K562 (cell line): Measurements from ENCODE around the gene MED13L. TPM values are rescaled to one million over a fixed set of nuclear protein-coding genes. Genes with fewer than 3 reads are reported as not detected.

Source experiments
- ATAC-seq: fragments of 200-7000 bp; cut with Tn5 transposase; 3 replicates; pipeline ENCODE4 v1.9.1; 2020; ENCODE audit warnings: moderate library complexity
- BruUV-seq: library from RNA; stranded (reverse); fragments of 400-500 nt; replicated peaks from 2 replicates; lab custom pipeline; 2021; lab: Mats Ljungman, UMichigan
- CTCF ChIA-PET: fragments of 300-600 bp; formaldehyde crosslinking; extraction: SDS; loops from one replicate; lab custom pipeline; 2021; ENCODE audit warnings: low intra/inter-chr PET ratio; lab: Yijun Ruan, JAX
- POLR2A ChIA-PET: fragments of 300-600, 350-650 bp; sonication (Branson Sonifier 250); formaldehyde crosslinking; extraction: SDS; loops from one replicate; lab custom pipeline; 2021; ENCODE audit warnings: antibody characterized with exemption, inconsistent platforms; lab: Yijun Ruan, JAX
- DNase-seq, 4 experiments: peaks; one replicate each; pipeline versions ENCODE4 v3.0.0 to v3.0.0-alpha.2; 2011 to 2018; ENCODE audit warnings: low spot score in 3 of 4, mixed read lengths in 3 of 4; ENCODE audit errors: extremely low read depth in 1 of 4
- FAIRE-seq: peaks from 2 replicates; lab custom pipeline; 2011; peaks lifted over from hg19 to GRCh38; lab: Jason Lieb, UNC
- H2AFZ ChIP-seq: 2 replicates; pipeline ENCODE4 v1.6.0; 2011; ENCODE audit warnings: low read depth, low read length, control low read depth, inconsistent platforms
- H3K27ac ChIP-seq: fragments of 200-600 bp; 3 replicates; pipeline ENCODE4 v1.8.0; 2011; ENCODE audit warnings: low read depth, mild to moderate bottlenecking, control low read depth, inconsistent platforms, low read length, moderate library complexity, mixed read lengths; ENCODE audit errors: extremely low read depth
- H3K27me3 ChIP-seq, 2 experiments: fragments of 300-600 bp in 1 of 2; 2 replicates in 1 of 2; 3 replicates in 1 of 2; pipeline versions ENCODE4 v1.6.0 to v1.8.0; 2011; ENCODE audit warnings: inconsistent platforms in 2 of 2, low read length in 2 of 2, mild to moderate bottlenecking in 1 of 2, mixed read lengths in 1 of 2, moderate library complexity in 1 of 2; ENCODE audit not compliant: control insufficient read depth in 2 of 2, insufficient read depth in 2 of 2
- H3K36me3 ChIP-seq: fragments of 300-600 bp; 3 replicates; pipeline ENCODE4 v1.8.0; 2011; ENCODE audit warnings: mild to moderate bottlenecking, low read length, inconsistent platforms; ENCODE audit not compliant: control insufficient read depth, insufficient read depth
- H3K4me1 ChIP-seq, 2 experiments: fragments of 200-600 bp in 1 of 2; replicated peaks in 1 of 2; 2 replicates in 1 of 2; 3 replicates in 1 of 2; pipeline versions ENCODE4 v1.5.1 to v1.8.0; 2011; ENCODE audit warnings: inconsistent platforms in 2 of 2, low read length in 2 of 2, mild to moderate bottlenecking in 1 of 2, mixed read lengths in 1 of 2, moderate library complexity in 1 of 2; ENCODE audit not compliant: control insufficient read depth in 2 of 2, insufficient read depth in 2 of 2
- H3K4me2 ChIP-seq: 2 replicates; pipeline ENCODE4 v1.6.1; 2011; ENCODE audit warnings: low read length, control low read depth, inconsistent platforms, mixed read lengths; ENCODE audit not compliant: insufficient read depth
- H3K4me3 ChIP-seq: fragments of 200-600 bp; sonication (generic), shearing (Covaris generic); 2 replicates; pipeline ENCODE4 v1.5.1; 2016; ENCODE audit warnings: control low read depth, inconsistent platforms
- H3K79me2 ChIP-seq: fragments of 200-600 bp; 3 replicates; pipeline ENCODE4 v1.8.0; 2011; ENCODE audit warnings: low read length, inconsistent platforms; ENCODE audit not compliant: control insufficient read depth, insufficient read depth
- H3K9ac ChIP-seq, 2 experiments: 2 replicates each; pipeline versions ENCODE4 v1.6.0 to v1.6.1; 2011; ENCODE audit warnings: low read depth in 2 of 2, low read length in 2 of 2, control low read depth in 1 of 2, inconsistent platforms in 1 of 2, mild to moderate bottlenecking in 1 of 2, mixed read lengths in 1 of 2; ENCODE audit not compliant: insufficient read depth in 1 of 2
- H3K9me1 ChIP-seq: one replicate; pipeline ENCODE4 v1.6.0; 2011; ENCODE audit warnings: inconsistent platforms, mild to moderate bottlenecking, low read length, moderate library complexity; ENCODE audit not compliant: control insufficient read depth, insufficient read depth
- H3K9me3 ChIP-seq: replicated peaks from 2 replicates; pipeline ENCODE4 v1.5.1; 2011; ENCODE audit warnings: low read depth, low read length, inconsistent platforms; ENCODE audit not compliant: control insufficient read depth, insufficient read depth
- H4K20me1 ChIP-seq: replicated peaks from 2 replicates; pipeline ENCODE4 v1.6.1; 2011; ENCODE audit warnings: low read length, inconsistent platforms, mixed read lengths; ENCODE audit not compliant: control insufficient read depth, insufficient read depth
- CEBPB ChIP-seq: fragments of 450-650 bp; IDR thresholded peaks from 2 replicates; pipeline ENCODE4 v1.6.1; 2016; ENCODE audit warnings: missing genetic modification characterization, missing compliant biosample characterization
- CHD2 ChIP-seq: IDR thresholded peaks from 2 replicates; pipeline ENCODE4 v1.6.1; 2011; ENCODE audit warnings: low read depth, low read length
- EGR1 ChIP-seq: fragments of 450-650 bp; conservative IDR thresholded peaks from 2 replicates; pipeline ENCODE4 v1.6.1; 2017; ENCODE audit warnings: mild to moderate bottlenecking
- EZH2 ChIP-seq: IDR thresholded peaks from 2 replicates; pipeline ENCODE4 v1.6.1; 2012; ENCODE audit warnings: low read depth, mild to moderate bottlenecking, inconsistent platforms, low read length, borderline replicate concordance
- L3MBTL2 ChIP-seq: fragments of 450-650 bp; IDR thresholded peaks from 2 replicates; pipeline ENCODE4 v1.6.1; 2016; ENCODE audit warnings: mild to moderate bottlenecking, moderate library complexity
- MCM7 ChIP-seq, 2 experiments: fragments of 450-650 bp; IDR thresholded peaks; 2 replicates each; pipeline ENCODE4 v1.6.1; 2016 to 2018
- NCOA1 ChIP-seq: fragments of 450-650 bp; IDR thresholded peaks from 2 replicates; pipeline ENCODE4 v1.6.1; 2016; ENCODE audit warnings: low read depth
- ZNF512 ChIP-seq: IDR thresholded peaks from 2 replicates; pipeline ENCODE4 v1.6.1; 2016; ENCODE audit warnings: missing genetic modification characterization, missing compliant biosample characterization
- WGBS: fragments of 100-300 bp; shearing (Covaris generic); methylation state at CpG from one replicate; pipeline ENCODE4 v1.1.6; 2016; ENCODE audit warnings: low coverage, mixed read lengths; ENCODE audit not compliant: insufficient coverage; ENCODE audit errors: missing lambda C conversion rate; 5-methylcytosine and 5-hydroxymethylcytosine counted together
- in situ Hi-C: fragments of 300-500 bp; cut with MboI; formaldehyde crosslinking; loops from 4 replicates; pipeline ENCODE4 v1.15.0; 2018; ENCODE audit warnings: inconsistent platforms, mixed read lengths
- intact Hi-C: fragments of 100-400 bp; cut with micrococcal nuclease; formaldehyde crosslinking; loops from 2 replicates; pipeline ENCODE4 v1.14.2; 2022
- polyA plus RNA-seq, 8 experiments: library from polyadenylated mRNA; depleted of rRNA in 4 of 8; stranded (reverse) in 5 of 8; unstranded in 3 of 8; fragments of >200 nt; fragmentation: Nextera tagmentation in 2 of 8; fragmentation: Illumina TruSeq in 1 of 8; extraction: Ambion mirVana in 2 of 8; extraction: Trizol in 1 of 8; gene quantifications; 2 replicates each; pipeline versions ENCODE4 v1.2.1 to v1.2.3, GENCODE V29; 2011 to 2014; ENCODE audit warnings: inconsistent platforms in 1 of 8, missing spikeins in 1 of 8
- total RNA-seq, 7 experiments: library from RNA; depleted of rRNA in 6 of 7; stranded (reverse); fragments of >200 nt in 6 of 7; fragmentation: Illumina TruSeq in 2 of 7; extraction: Trizol in 2 of 7; gene quantifications; 2 replicates each; pipeline versions ENCODE4 v1.2.1 to v1.2.3, GENCODE V29; 2011 to 2021; ENCODE audit warnings: low replicate concordance in 1 of 7

MED13L gene
- total and polyA plus RNA-seq, 9 of the 15 experiments (the other 6 are each of a cell fraction or from before 2014, with no cell fraction given): 13.4 to 90.3 (median 36.9) TPM

DNA sequence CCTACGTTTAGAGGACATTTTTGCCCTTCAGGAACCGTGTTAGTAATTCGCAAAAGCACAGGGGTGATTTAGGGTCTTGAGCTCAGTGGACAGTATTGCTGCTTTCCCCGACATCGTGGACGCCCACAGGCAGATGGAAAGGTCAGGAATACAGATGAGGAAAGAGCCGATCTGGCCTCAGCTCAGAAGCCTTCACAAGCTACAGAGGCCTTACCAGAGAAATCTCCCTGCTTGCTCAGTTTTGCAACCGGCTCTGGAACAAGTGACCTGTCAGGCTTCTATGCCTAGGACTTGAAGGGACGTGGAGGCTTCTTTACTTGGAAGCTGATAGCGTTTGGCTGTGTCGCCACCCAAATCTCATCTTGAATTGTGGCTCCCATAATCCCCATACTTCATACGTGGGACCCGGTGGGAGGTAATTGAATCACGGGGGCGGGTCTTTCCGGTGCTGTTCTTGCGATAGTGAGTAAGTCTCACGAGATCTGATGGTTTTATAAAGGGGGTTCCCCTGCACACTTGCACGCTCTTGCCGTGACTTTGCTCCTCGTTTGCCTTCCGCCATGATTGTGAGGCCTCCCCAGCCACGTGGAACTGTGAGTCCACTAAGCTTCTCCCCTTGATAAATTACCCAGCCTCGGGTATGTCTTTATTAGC, 332.5 kb downstream of the MED13L start:
- ChIA-PET CTCF (no interaction called here), POLR2A (interaction anchor here (0.8 kb wide), 1 partner anchor 13 kb away, joined by 3 read pairs; no protein-coding TSS in a partner anchor)
- FAIRE-seq (no peak), ATAC-seq (0 out of 3 replicates have a peak, but pooled peaks have one; percentile 20), DNase-seq (no peak)
- intact Hi-C loops: loop anchor here (5.0 to 10.0 kb wide), 2 partner anchors 752 to 1280 kb away; no protein-coding TSS in a partner anchor
- 41% methylated on average over 24 of the region's 24 CpGs for WGBS
- H3K27me3 ChIP-seq: no peaks in the 10 kb centered on the region
- H3K79me2 ChIP-seq: no peaks in the 10 kb centered on the region
- no peak overlapping the region for H3K4me3 ChIP-seq
- no peaks in the 10 kb centered on the region; a peak in 1 of 5 replicates for H3K4me1 ChIP-seq
- H2AFZ ChIP-seq: peak overlapping the region; percentile 53
- no peak overlapping the region for H3K9ac ChIP-seq
- no TSS peak for BruUV-seq
- H3K36me3 ChIP-seq: no peaks in the 10 kb centered on the region
- H3K9me1 ChIP-seq: no peaks in the 10 kb centered on the region
- in situ Hi-C loops: loop anchor here (25.0 kb wide), 1 partner anchor 1958 kb away; no protein-coding TSS in a partner anchor
- H3K27ac ChIP-seq: no peak overlapping the region
- TF ChIP-seq CEBPB (tag) (no peak), NCOA1 (no peak), L3MBTL2 (0 out of 2 replicates have a peak, but pooled peaks have one; percentile 11), ZNF512 (tag) (no peak), EZH2 (no peak), CHD2 (peak; percentile 82; the same call in 1 of the 2 replicates), MCM7 (IDR thresholded peaks at IDR 0.05) (no peak), EGR1 (peak; percentile 25)
- no peaks in the 10 kb centered on the region for H3K9me3 ChIP-seq
- no peak overlapping the region for H3K4me2 ChIP-seq
- H4K20me1 ChIP-seq: no peaks in the 10 kb centered on the region
